Mesenchymal stem cell (in vitro differentiated cells and primary cell): ENCODE results near the gene CFAP299.
"Not testable (repeated sequence)": the region's sequence is repeated elsewhere in the genome, so short reads cannot be mapped to it uniquely, and the experiment has no call there.

Experiments used
- DNase-seq: peaks from one replicate; pipeline ENCODE4 v3.0.0-alpha.2; 2013
- H2AFZ ChIP-seq: one replicate; pipeline ENCODE4 v1.6.1; 2013; ENCODE audit warnings: low read depth, mild to moderate bottlenecking, control low read depth, inconsistent platforms, low read length, moderate library complexity
- H2AK5ac ChIP-seq: 2 replicates; pipeline ENCODE4 v1.6.1; 2013; ENCODE audit warnings: low read length, moderate library complexity, mild to moderate bottlenecking, inconsistent platforms; ENCODE audit not compliant: severe bottlenecking
- H2BK120ac ChIP-seq: one replicate; pipeline ENCODE4 v1.6.1; 2013; ENCODE audit warnings: low read depth, mild to moderate bottlenecking, inconsistent platforms, low read length, moderate library complexity
- H2BK12ac ChIP-seq, 2 experiments: one replicate each; pipeline ENCODE4 v1.6.1; 2013; ENCODE audit warnings: inconsistent platforms in 2 of 2, low read length in 2 of 2, mild to moderate bottlenecking in 2 of 2, moderate library complexity in 2 of 2, control low read depth in 1 of 2
- H2BK15ac ChIP-seq: one replicate; pipeline ENCODE4 v1.6.1; 2013; ENCODE audit warnings: mild to moderate bottlenecking, low read depth, inconsistent platforms; ENCODE audit not compliant: poor library complexity, severe bottlenecking
- H2BK5ac ChIP-seq: 2 replicates; pipeline ENCODE4 v1.6.1; 2013; ENCODE audit warnings: low read depth, mild to moderate bottlenecking, low read length, control low read depth, inconsistent platforms; ENCODE audit not compliant: poor library complexity, severe bottlenecking
- H3K14ac ChIP-seq, 2 experiments: one replicate each; pipeline ENCODE4 v1.6.1; 2013; ENCODE audit warnings: inconsistent platforms in 2 of 2, low read length in 2 of 2, control low read depth in 1 of 2, mild to moderate bottlenecking in 1 of 2, moderate library complexity in 1 of 2
- H3K18ac ChIP-seq, 2 experiments: one replicate each; pipeline ENCODE4 v1.6.1; 2013; ENCODE audit warnings: inconsistent platforms in 2 of 2, low read length in 2 of 2, control low read depth in 1 of 2, low read depth in 1 of 2, mild to moderate bottlenecking in 1 of 2
- H3K23ac ChIP-seq, 2 experiments: one replicate each; pipeline ENCODE4 v1.6.1; 2013; ENCODE audit warnings: inconsistent platforms in 2 of 2, low read length in 2 of 2, mild to moderate bottlenecking in 2 of 2, moderate library complexity in 2 of 2, control low read depth in 1 of 2
- H3K27ac ChIP-seq: 2 replicates; pipeline ENCODE4 v1.5.1; 2013; ENCODE audit warnings: mild to moderate bottlenecking, moderate library complexity, low read length, control low read depth, inconsistent platforms; ENCODE audit not compliant: poor library complexity, severe bottlenecking
- H3K27me3 ChIP-seq, 2 experiments: 2 replicates each; pipeline versions ENCODE4 v1.6.1 to v1.7.0; 2013; ENCODE audit warnings: low read length in 2 of 2, mild to moderate bottlenecking in 2 of 2, moderate library complexity in 2 of 2, control low read depth in 1 of 2, inconsistent platforms in 1 of 2; ENCODE audit not compliant: control insufficient read depth in 1 of 2, insufficient read depth in 1 of 2
- H3K36me3 ChIP-seq, 2 experiments: 2 replicates each; pipeline versions ENCODE4 v1.6.1 to v1.7.0; 2013; ENCODE audit warnings: low read length in 2 of 2, control low read depth in 1 of 2, inconsistent platforms in 1 of 2, low read depth in 1 of 2, mild to moderate bottlenecking in 1 of 2; ENCODE audit not compliant: insufficient read depth in 2 of 2, control insufficient read depth in 1 of 2
- H3K4ac ChIP-seq, 2 experiments: one replicate each; pipeline ENCODE4 v1.6.1; 2013; ENCODE audit warnings: inconsistent platforms in 2 of 2, low read length in 2 of 2, mild to moderate bottlenecking in 2 of 2, moderate library complexity in 2 of 2, control low read depth in 1 of 2, low read depth in 1 of 2
- H3K4me1 ChIP-seq: 2 replicates; pipeline ENCODE4 v1.6.1; 2013; ENCODE audit warnings: low read depth, low read length, control low read depth; ENCODE audit not compliant: control insufficient read depth, insufficient read depth
- H3K4me2 ChIP-seq: 2 replicates; pipeline ENCODE4 v1.6.1; 2013; ENCODE audit warnings: low read length, mild to moderate bottlenecking, inconsistent platforms; ENCODE audit not compliant: poor library complexity, severe bottlenecking
- H3K4me3 ChIP-seq, 2 experiments: 2 replicates each; pipeline versions ENCODE4 v1.5.1 to v1.7.0; 2013; ENCODE audit warnings: low read length in 2 of 2, mild to moderate bottlenecking in 2 of 2, control low read depth in 1 of 2, low read depth in 1 of 2; ENCODE audit not compliant: insufficient read depth in 1 of 2
- H3K79me1 ChIP-seq: replicated peaks from 2 replicates; pipeline ENCODE4 v1.6.1; 2013; ENCODE audit warnings: mild to moderate bottlenecking, control low read depth, low read length, inconsistent platforms; ENCODE audit not compliant: poor library complexity, severe bottlenecking
- H3K9ac ChIP-seq: 2 replicates; pipeline ENCODE4 v1.7.0; 2013; ENCODE audit warnings: mild to moderate bottlenecking, low read length, moderate library complexity
- H3K9me3 ChIP-seq: 2 replicates; pipeline ENCODE4 v1.7.0; 2013; ENCODE audit warnings: mild to moderate bottlenecking, low read length; ENCODE audit not compliant: control insufficient read depth
- H4K8ac ChIP-seq: one replicate; pipeline ENCODE4 v1.6.1; 2013; ENCODE audit warnings: inconsistent platforms, mild to moderate bottlenecking, low read length, moderate library complexity
- H4K91ac ChIP-seq: one replicate; pipeline ENCODE4 v1.6.1; 2013; ENCODE audit warnings: mild to moderate bottlenecking, low read length, inconsistent platforms
- WGBS: methylation state at CpG from one replicate; pipeline ENCODE4 v1.1.7; 2013; ENCODE audit warnings: mixed read lengths; 5-methylcytosine and 5-hydroxymethylcytosine counted together

The CFAP299 gene

GRCh38 chr4:80731436-80731835 is 395.9 kb downstream of the CFAP299 start:
- Histone ChIP-seq H3K4ac (no peak overlapping the region), H2BK120ac (no peak overlapping the region), H2BK12ac (no peak overlapping the region), H3K14ac (no peak overlapping the region), H3K79me1 (no peaks in the 10 kb centered on the region), H3K27me3 (no peaks in the 10 kb centered on the region), H3K36me3 (no peaks in the 10 kb centered on the region), H3K27ac (no peak overlapping the region), H3K4me1 (no peaks in the 10 kb centered on the region), H3K9me3 (no peaks in the 10 kb centered on the region), H3K18ac (no peak overlapping the region), H3K4me2 (no peak overlapping the region), H3K4me3 (no peak overlapping the region), H4K91ac (no peak overlapping the region), H4K8ac (no peak overlapping the region), H2BK15ac (no peak overlapping the region), H2BK5ac (no peak overlapping the region), H2AFZ (no peak overlapping the region), H2AK5ac (no peak overlapping the region), H3K9ac (no peak overlapping the region), H3K23ac (no peak overlapping the region)
- DNase-seq: no peak
- 57% methylated on average over 1 of the region's 1 CpG for WGBS

- no peaks in the 10 kb centered on the region for H3K79me1 ChIP-seq
- no peak overlapping the region for H3K14ac ChIP-seq
- no peak overlapping the region for H3K18ac ChIP-seq
- H2AK5ac ChIP-seq: no peak overlapping the region
- H3K4me3 ChIP-seq: no peak overlapping the region
- H3K23ac ChIP-seq: no peak overlapping the region
- H2AFZ ChIP-seq: no peak overlapping the region
- no peak overlapping the region for H4K8ac ChIP-seq
- H3K36me3 ChIP-seq: no peaks in the 10 kb centered on the region
- no peak overlapping the region for H4K91ac ChIP-seq
- H3K27me3 ChIP-seq: no peaks in the 10 kb centered on the region
- no peak overlapping the region for H3K27ac ChIP-seq
- DNase-seq: no peak
- H3K9ac ChIP-seq: no peak overlapping the region
- H2BK120ac ChIP-seq: no peak overlapping the region
- no CpG with 5 or more reads among the region's 1 CpG for whole genome bisulfite sequencing
- no peaks in the 10 kb centered on the region for H3K9me3 ChIP-seq
- H3K4me1 ChIP-seq: no peaks in the 10 kb centered on the region
- H3K4ac ChIP-seq: no peak overlapping the region
- no peak overlapping the region for H2BK5ac ChIP-seq
- H2BK12ac ChIP-seq: no peak overlapping the region
- no peak overlapping the region for H3K4me2 ChIP-seq
- H2BK15ac ChIP-seq: no peak overlapping the region
Observed at GRCh38 chr4:80732010-80732409, 396.5 kb downstream of the CFAP299 start.

DNA sequence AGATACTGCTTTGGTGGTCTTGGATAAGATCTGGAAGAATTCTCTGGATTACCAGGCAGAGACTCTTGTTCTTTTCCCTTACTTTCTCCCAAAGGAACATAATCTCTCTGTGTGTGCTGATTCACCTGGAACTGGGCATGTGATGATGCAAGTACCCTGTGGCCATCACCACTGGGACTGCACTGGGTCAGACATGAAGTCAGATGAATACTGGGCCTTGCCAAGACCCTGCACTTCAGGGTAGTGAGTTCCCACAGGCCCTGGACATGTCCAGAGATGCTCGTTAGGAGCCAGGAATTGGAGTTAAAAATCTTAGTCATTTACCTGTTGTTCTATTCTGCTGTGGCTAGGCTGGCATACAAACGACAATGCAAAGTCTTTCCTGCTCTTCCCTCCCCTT is 404.8 kb downstream of the CFAP299 start:
- no peak overlapping the region for H3K14ac ChIP-seq
- no peak overlapping the region for H2AK5ac ChIP-seq
- no peak overlapping the region for H3K9ac ChIP-seq
- no peaks in the 10 kb centered on the region for H3K36me3 ChIP-seq
- no peak for DNase-seq
- no peaks in the 10 kb centered on the region for H3K79me1 ChIP-seq
- H2BK5ac ChIP-seq: no peak overlapping the region
- H2BK120ac ChIP-seq: no peak overlapping the region
- H3K4me3 ChIP-seq: no peak overlapping the region
- H3K18ac ChIP-seq: no peak overlapping the region
- H2AFZ ChIP-seq: no peak overlapping the region
- H4K91ac ChIP-seq: no peak overlapping the region
- no peak overlapping the region for H2BK15ac ChIP-seq
- no peak overlapping the region for H4K8ac ChIP-seq
- 38% methylated on average over 2 of the region's 2 CpGs for WGBS
- H3K27me3 ChIP-seq: no peaks in the 10 kb centered on the region
- H3K27ac ChIP-seq: no peak overlapping the region
- peaks cover 5% of the 10 kb centered on the region for H3K9me3 ChIP-seq
- H3K4me1 ChIP-seq: no peaks in the 10 kb centered on the region
- no peak overlapping the region for H3K4ac ChIP-seq
- H3K23ac ChIP-seq: no peak overlapping the region
- no peak overlapping the region for H2BK12ac ChIP-seq
- no peak overlapping the region for H3K4me2 ChIP-seq

GRCh38 chr4:80749558-80749957 is 414.0 kb downstream of the CFAP299 start:
- not testable (repeated sequence) for H3K4ac ChIP-seq, H2BK5ac ChIP-seq, H4K91ac ChIP-seq, H3K23ac ChIP-seq, H3K79me1 ChIP-seq, H3K4me1 ChIP-seq, H3K36me3 ChIP-seq, H2AFZ ChIP-seq, H2BK120ac ChIP-seq, H3K18ac ChIP-seq, H2AK5ac ChIP-seq, H3K9me3 ChIP-seq, H3K4me2 ChIP-seq, DNase-seq, H3K27me3 ChIP-seq, H3K9ac ChIP-seq, H2BK12ac ChIP-seq, H2BK15ac ChIP-seq, H4K8ac ChIP-seq, H3K27ac ChIP-seq, H3K14ac ChIP-seq, H3K4me3 ChIP-seq
- 89% methylated on average over 6 of the region's 6 CpGs for WGBS
